ENCODE measurements around the gene DPH2.

GRCh38 chr1:43976045-43976444 lies 6.2 kb downstream of the DPH2 start:
- TF ChIP-seq EP300 (IDR thresholded peaks at IDR 0.05) (no peak), POLR2A (IDR thresholded peaks at IDR 0.05; ENCODE audit: low read length) (no peak), NFE2L2 (conservative IDR thresholded peaks at IDR 0.05; ENCODE audit: low read length) (no peak), SREBF2 (IDR thresholded peaks at IDR 0.05) (no peak), ESRRA (IDR thresholded peaks at IDR 0.05; ENCODE audit: borderline replicate concordance, low read length) (no peak), HDAC2 (IDR thresholded peaks at IDR 0.05) (no peak), JUNB (IDR thresholded peaks at IDR 0.05) (no peak), KDM5A (IDR thresholded peaks at IDR 0.05) (no peak), RAD21 (conservative IDR thresholded peaks at IDR 0.05 in 1 of 2, IDR thresholded peaks at IDR 0.05 in 1 of 2) (no peak), HMGXB4 (CRISPR knock-in tag; IDR thresholded peaks at IDR 0.05; ENCODE audit: borderline replicate concordance) (no peak), MAX (IDR thresholded peaks at IDR 0.05) (no peak), KDM1A (IDR thresholded peaks at IDR 0.05; ENCODE audit: low read depth) (no peak), RCOR1 (IDR thresholded peaks at IDR 0.05; ENCODE audit: low read depth, low read length) (no peak)
- TF ChIP-seq, protein P1, sequence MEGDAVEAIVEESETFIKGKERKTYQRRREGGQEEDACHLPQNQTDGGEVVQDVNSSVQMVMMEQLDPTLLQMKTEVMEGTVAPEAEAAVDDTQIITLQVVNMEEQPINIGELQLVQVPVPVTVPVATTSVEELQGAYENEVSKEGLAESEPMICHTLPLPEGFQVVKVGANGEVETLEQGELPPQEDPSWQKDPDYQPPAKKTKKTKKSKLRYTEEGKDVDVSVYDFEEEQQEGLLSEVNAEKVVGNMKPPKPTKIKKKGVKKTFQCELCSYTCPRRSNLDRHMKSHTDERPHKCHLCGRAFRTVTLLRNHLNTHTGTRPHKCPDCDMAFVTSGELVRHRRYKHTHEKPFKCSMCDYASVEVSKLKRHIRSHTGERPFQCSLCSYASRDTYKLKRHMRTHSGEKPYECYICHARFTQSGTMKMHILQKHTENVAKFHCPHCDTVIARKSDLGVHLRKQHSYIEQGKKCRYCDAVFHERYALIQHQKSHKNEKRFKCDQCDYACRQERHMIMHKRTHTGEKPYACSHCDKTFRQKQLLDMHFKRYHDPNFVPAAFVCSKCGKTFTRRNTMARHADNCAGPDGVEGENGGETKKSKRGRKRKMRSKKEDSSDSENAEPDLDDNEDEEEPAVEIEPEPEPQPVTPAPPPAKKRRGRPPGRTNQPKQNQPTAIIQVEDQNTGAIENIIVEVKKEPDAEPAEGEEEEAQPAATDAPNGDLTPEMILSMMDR (IDR thresholded peaks at IDR 0.05) = no peak
